DMS153 (cell line): ENCODE results near the gene SMAD1.
"Not testable (repeated sequence)": the region's sequence is repeated elsewhere in the genome, so short reads cannot be mapped to it uniquely, and the experiment has no call there.

ENCODE experiments used
- DNase-seq: peaks from one replicate; lab custom pipeline; 2025; lab: John Stamatoyannopoulos, UW

Gene SMAD1

DNA sequence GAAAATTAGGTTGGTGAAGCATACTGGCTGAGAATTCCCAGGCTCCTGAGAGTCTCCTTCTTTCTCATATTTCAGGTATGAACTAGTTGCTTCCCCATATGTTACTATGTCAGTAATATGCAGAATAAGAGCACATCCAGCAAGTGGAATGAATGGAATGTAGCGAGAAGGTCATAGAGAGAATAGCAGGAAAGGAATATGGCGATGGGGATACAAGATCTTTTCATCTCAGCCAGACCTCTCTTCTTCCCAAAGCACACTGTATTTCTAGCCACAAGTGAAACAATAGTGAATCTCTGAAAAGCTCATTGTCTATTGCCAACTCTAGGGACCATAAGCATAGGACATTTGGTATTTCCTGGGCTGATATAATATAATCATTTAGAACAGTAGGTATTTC is 82.9 kb downstream of the SMAD1 start:
- no peak for DNase-seq

DNA sequence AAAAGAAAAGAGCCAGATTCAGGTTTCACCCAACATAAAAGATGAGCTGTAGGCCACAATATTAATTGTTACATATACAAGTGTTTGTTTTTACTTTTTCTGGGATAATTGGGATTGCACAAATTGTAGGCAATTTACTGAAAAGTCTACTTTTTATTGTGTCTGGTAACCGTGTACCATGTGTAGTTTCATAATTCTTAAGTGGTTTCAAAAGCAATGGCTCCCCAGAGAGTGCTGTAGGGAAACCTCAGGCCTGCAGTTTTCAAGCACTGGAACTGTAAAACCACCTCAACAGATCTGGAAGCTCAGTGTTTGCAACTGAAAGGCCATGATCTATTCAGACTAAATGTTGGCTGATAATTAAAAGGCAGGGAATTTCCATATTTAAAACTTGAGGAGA is 83.7 kb downstream of the SMAD1 start:
- no peak for DNase-seq

DNA sequence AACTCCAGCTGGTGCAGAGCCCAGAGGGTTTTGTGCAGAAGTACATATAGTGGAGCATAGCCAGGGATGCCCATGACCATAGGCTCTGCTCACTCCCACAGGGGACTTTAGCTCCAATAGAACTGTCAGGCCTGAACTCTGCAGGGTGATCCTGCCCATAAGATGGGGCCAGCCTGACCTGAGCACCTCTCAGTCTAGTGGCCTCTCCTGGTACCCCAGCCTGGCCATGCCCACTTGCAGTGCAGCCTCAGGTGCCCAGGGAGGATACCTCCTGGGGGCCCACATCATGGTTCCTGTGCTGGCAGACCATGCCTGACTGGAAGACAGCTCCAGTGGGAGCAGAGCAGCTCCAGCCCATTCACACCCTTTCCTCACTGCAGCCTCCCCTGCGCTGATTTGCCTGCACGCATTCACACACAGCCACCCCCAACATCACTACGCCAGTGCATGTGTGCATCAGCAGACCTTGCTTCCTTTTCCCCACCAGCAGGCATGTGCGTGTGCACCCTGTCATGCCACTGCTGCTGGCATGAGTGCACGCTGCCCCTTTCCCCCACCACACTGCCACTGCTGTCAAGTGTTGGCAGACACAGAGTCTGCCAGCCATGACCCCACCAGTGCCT is 84.5 kb downstream of the SMAD1 start:
- DNase-seq, result no peak

DNA sequence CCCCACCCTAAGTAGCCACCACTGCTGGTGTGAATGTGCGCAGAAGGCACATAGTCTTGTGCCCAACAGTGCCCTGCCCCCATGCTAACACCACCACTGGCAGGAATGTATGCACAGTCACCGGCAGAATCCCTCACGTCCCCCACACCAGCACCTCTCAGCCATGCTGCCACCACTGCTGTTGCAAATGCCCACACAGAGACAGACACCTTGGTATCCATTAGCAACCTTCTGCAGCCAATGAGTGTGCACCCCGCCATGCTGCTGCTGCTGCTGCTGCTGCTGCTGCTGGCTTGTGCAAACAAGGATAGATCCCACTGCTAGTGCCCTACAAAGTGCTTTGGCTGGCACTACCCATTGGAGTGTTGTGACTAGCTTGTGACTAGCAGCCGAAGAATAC is 85.1 kb downstream of the SMAD1 start:
- DNase-seq, result no peak

DNA sequence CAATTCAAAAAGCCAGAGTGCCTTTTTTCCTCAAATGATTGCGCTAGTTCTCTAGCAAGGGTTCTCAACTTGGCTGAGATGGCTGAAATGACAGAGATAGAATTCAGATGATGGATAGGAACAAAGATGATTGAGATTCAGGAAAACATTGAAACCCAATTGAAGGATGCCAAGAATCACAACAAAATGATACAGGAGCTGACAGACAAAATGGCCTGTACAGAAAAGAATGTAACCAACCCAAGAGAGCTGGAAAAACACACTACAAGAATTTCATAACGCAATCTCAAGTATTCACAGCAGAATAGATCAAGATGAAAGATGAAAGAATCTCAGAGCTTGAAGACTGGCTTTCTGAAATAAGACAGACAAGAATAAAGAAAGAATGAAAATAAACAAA is 85.9 kb downstream of the SMAD1 start:
- no peak for DNase-seq

DNA sequence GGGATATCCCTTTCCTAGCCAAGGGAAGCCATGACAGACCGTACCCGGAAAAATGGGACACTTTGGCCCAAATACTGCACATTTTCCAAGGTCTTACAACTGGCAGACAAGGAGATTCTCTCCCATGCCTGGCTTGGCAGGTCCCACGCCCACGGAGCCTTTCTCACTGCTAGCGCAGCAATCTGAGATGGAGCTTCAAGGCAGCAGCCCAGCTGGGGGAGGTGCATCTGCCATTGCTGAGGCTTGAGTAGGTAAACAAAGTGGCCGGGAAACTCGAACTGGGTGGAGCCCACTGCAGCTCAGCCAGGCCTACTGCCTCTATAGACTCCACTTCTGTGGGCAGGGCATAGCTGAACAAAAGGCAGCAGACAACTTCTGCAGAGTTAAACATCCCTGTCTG is 92.9 kb downstream of the SMAD1 start:
- DNase-seq, result peak; percentile 27

DNA sequence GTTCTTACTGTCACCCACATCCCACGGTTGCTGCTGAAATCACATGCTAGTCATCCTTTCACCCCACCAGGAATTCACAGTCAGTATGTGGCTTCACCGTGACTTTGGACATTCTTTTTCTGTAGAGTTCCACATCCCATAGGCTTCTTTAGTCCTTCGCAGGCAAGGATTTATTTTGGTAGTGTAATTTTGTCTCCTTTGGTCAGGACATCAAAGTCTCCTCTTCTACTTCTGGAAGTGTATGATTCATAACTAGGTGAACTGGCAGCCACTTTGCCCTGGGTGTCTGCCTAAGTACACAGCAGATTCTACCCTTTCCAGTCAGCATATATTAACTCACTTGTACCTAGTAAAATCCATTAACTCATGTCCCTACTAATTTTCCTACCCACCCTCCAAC is 99.3 kb downstream of the SMAD1 start:
- no peak for DNase-seq

DNA sequence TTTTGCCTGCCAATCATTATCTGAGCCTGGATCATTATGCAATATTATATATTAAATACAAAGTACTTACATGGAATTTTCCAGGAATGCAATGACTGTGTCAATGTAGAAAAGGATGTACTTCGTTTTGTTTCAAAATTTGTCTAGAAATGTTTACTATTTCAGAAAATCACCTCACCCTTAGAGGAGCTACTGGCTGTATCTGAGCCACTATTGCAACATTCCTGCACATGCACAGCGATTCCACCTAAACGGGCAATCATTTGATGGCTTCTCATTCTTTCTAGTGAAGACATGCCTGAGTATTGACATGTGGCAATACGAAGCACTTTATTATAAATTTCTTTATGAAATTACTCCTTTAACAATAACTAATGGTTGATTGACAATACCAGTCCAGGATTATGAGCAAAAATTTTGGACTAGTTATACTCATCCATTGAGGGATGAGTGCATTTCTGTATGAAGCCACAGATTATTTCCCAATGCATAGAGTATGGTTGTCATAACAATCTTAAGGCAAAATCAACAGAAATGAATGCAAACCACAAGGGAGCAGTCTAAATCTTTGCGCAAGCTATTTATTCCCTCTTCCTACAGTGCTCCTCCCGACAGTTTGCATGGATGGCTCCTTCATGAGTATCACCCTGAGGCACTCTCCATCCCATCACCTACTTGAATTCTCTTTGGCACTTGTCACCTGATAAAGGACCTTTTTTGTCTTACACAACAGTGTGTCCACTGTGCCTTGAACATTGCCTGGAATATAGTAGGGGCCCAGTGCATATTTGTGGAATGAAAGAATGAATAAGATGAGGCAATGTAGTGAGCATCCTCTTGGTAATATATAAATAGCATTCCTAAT is 101.8 kb downstream of the SMAD1 start:
- no peak for DNase-seq

DNA sequence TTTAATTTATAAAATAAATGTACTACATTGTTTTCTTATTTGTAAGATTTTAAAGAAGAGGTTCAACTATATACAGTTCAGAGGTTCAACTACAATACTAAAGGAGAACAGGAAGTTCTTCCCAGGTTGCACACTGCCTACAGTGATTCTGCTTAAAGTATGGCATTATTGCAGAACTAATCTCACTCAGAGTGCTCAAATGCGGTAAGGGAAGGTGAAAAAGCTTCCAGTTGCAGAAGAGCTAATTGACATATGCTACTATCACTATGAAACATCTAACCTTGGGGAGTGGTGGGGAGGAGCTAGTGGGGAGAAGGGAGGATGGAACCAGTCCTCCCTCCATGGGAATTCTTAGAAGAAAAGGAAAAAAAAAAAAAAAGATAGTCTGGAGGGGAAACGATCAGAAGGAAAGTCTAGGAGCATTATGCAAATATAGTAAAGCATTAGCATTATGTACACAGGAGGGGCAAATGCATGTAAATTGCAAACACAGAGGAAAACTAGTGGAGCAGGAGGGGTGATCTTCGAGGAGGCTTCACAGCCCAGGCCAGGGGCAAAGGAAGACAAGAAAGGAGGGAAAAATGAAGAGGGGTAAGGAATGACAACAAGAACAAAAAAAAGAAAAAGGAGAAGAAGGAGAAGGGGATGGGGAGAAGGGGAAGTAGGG is 105.6 kb downstream of the SMAD1 start:
- no peak for DNase-seq

DNA sequence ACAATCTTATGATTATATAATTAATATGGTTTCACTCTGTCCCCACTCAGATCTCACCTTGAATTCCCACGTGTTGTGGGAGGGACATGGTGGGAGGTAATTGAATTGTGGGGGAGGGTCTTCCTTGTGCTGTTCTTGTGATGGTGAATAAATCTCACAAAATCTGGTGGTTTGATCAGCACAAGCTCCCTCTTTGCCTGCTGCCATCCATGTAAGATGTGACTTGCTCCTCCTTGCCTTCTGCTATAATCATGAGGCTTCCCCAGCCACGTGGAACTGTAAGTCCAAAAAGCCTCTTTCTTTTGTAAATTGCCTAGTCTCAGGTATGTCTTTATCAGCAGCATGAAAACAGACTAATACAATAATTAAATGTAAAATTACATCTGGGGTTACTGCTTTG is 107.7 kb downstream of the SMAD1 start:
- not testable (repeated sequence) for DNase-seq

DNA sequence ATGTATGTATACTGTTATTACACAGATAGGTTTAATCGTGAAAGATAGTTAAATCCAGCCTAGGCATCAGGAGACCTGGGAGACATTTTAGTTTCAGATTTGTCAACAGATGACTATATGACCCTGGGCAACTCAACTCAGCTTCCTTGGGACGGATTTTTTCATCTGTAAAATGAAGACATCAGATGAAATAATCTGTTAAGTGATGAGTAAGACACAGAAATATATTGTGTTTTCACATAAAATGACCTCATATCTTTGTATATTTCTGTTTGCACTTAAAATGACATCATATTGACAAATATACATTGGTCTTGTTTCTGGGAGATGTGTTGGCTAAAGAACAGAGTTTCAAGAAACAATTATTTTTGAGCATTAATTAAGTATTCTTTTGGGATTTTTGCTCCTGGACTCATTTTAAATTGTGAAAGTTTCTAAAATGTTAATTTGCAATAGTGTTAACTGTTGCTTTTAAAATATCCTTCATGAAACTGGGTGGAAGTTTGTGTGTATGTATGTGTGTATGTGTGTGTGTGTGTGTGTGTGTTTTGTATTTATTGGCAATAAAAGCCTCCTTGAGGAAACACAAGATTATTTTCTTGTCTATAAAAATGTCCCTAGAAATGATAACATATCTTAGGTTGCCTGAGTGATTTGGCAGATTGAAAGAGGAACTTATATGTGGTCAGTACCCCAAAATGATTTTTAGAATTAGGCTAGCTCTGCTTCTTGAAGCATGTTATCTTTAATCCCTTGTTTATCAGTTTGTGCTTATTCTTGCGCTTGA is 108.5 kb downstream of the SMAD1 start:
- no peak for DNase-seq

DNA sequence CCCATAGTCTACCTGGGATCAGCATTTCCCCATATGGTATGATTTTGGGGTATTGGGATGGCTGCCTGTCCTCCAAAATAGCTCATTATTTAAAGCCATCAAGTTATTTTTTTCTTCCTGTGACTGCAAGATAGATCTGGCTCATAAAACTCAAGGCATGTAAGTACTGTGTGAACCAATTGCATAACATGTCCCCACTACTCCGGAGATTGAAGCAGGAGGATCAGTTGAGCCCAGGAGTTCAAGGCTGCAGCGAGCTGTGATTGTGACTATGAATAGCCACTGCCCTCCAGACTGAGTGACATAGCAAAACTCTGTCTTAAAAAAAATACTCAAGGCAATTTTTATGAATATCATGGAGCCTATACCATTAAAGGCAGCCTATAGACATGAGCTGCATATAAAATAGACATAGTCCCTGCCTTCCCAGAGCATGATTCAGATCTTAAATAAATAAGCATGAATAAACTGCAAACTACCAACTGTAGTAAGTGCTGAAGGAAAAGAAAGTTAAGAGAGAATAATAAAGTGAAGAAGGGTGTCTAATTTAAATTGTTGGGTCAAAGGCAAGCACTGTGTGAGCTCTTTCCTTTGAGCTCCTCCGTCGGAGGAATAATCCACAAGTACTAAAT is 120.6 kb downstream of the SMAD1 start:
- DNase-seq, result no peak

DNA sequence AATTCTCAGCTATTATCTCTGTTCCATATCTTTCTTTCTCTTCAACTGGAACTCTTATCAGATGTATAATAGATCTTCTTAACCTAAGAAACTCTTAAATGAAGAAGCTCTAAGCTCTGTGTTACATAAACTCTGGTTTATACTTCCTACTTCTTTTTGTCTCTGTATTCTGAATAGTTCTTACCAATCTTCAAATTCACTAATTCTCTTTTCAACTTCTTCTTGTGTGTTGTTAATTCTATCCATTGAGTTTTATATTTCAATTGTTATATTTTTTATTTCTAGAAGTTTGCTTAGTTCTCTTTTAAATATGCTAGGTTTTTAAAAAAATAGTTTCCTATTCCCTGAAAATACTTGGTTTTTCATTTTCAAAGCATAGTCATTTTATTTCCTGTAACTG is 124.3 kb downstream of the SMAD1 start:
- DNase-seq, result no peak
